Osteoblast (primary cell): ENCODE results near the gene LRRC73. TPM values are rescaled to one million over a fixed set of nuclear protein-coding genes. Genes with fewer than 3 reads are reported as not detected.
"Not testable (repeated sequence)": the region's sequence is repeated elsewhere in the genome, so short reads cannot be mapped to it uniquely, and the experiment has no call there.

ENCODE experiments used
- DNase-seq: peaks from one replicate; pipeline ENCODE4 v3.0.0; 2011; ENCODE audit warnings: low spot score, mixed read lengths; ENCODE audit not compliant: insufficient read length; ENCODE audit errors: missing footprints
- H2AFZ ChIP-seq: 2 replicates; pipeline ENCODE4 v1.6.0; 2011; ENCODE audit warnings: mild to moderate bottlenecking, low read length
- H3K27ac ChIP-seq: 2 replicates; pipeline ENCODE4 v1.5.1; 2011; ENCODE audit warnings: mild to moderate bottlenecking, low read depth, low read length, moderate library complexity
- H3K27me3 ChIP-seq: 2 replicates; pipeline ENCODE4 v1.6.0; 2012; ENCODE audit warnings: mild to moderate bottlenecking, control low read depth, inconsistent platforms, low read length, moderate library complexity; ENCODE audit not compliant: insufficient read depth
- H3K36me3 ChIP-seq: 2 replicates; pipeline ENCODE4 v1.5.1; 2011; ENCODE audit warnings: mild to moderate bottlenecking, low read length, control low read depth, moderate library complexity; ENCODE audit not compliant: insufficient read depth
- H3K4me1 ChIP-seq: 2 replicates; pipeline ENCODE4 v1.5.1; 2011; ENCODE audit warnings: mild to moderate bottlenecking, low read length, control low read depth, moderate library complexity; ENCODE audit not compliant: insufficient read depth
- H3K4me2 ChIP-seq: 2 replicates; pipeline ENCODE4 v1.6.0; 2011; ENCODE audit warnings: mild to moderate bottlenecking, low read length; ENCODE audit not compliant: insufficient read depth
- H3K4me3 ChIP-seq: fragments of 200-600 bp; sonication (generic); 3 replicates; pipeline ENCODE4 v1.5.1; 2012; ENCODE audit warnings: mild to moderate bottlenecking, low read length, inconsistent platforms; ENCODE audit not compliant: insufficient read depth
- H3K79me2 ChIP-seq: 2 replicates; pipeline ENCODE4 v1.6.0; 2012; ENCODE audit warnings: mild to moderate bottlenecking, low read length, control low read depth, inconsistent platforms; ENCODE audit not compliant: insufficient read depth
- H3K9me3 ChIP-seq: 2 replicates; pipeline ENCODE4 v1.5.1; 2011; ENCODE audit warnings: low read depth, low read length, control low read depth
- H4K20me1 ChIP-seq: 2 replicates; pipeline ENCODE4 v1.6.0; 2012; ENCODE audit warnings: mild to moderate bottlenecking, low read length, control low read depth; ENCODE audit not compliant: insufficient read depth
- CTCF ChIP-seq: IDR thresholded peaks from 2 replicates; pipeline ENCODE4 v1.5.1; 2011; ENCODE audit warnings: mild to moderate bottlenecking, low read depth, low read length, moderate library complexity; ENCODE audit errors: extremely low read depth
- total RNA-seq: library from RNA; depleted of rRNA; stranded (reverse); fragments of >200 nt; gene quantifications from 2 replicates; pipeline ENCODE4 v1.2.3, GENCODE V29; 2012

LRRC73 gene
- total RNA-seq, 1 donor: 0.36 TPM

GRCh38 chr6:43464337-43464736, 45.8 kb downstream of the LRRC73 start:
- Histone ChIP-seq H2AFZ (no peak overlapping the region), H3K36me3 (no peaks in the 10 kb centered on the region), H3K27ac (no peak overlapping the region), H3K4me2 (no peak overlapping the region), H4K20me1 (no peaks in the 10 kb centered on the region), H3K27me3 (peaks cover 11% of the 10 kb centered on the region), H3K9me3 (no peaks in the 10 kb centered on the region), H3K4me3 (no peak overlapping the region), H3K4me1 (no peaks in the 10 kb centered on the region), H3K79me2 (no peaks in the 10 kb centered on the region)
- DNase-seq: no peak
- TF ChIP-seq CTCF: no peak

- Histone ChIP-seq H3K27ac (no peak overlapping the region), H4K20me1 (no peaks in the 10 kb centered on the region), H3K4me2 (no peak overlapping the region), H3K4me1 (no peaks in the 10 kb centered on the region), H3K79me2 (no peaks in the 10 kb centered on the region), H2AFZ (no peak overlapping the region), H3K9me3 (no peaks in the 10 kb centered on the region), H3K36me3 (no peaks in the 10 kb centered on the region), H3K4me3 (no peak overlapping the region), H3K27me3 (peaks cover 11% of the 10 kb centered on the region)
- no peak for DNase-seq
- TF ChIP-seq CTCF: no peak
Measured at GRCh38 chr6:43461936-43462335, 48.2 kb downstream of the LRRC73 start.

- Histone ChIP-seq H3K4me2 (no peak overlapping the region), H3K79me2 (no peaks in the 10 kb centered on the region), H3K27ac (no peak overlapping the region), H4K20me1 (no peaks in the 10 kb centered on the region), H3K27me3 (peaks cover 25% of the 10 kb centered on the region), H2AFZ (no peak overlapping the region), H3K4me3 (no peak overlapping the region), H3K4me1 (no peaks in the 10 kb centered on the region), H3K9me3 (no peaks in the 10 kb centered on the region), H3K36me3 (no peaks in the 10 kb centered on the region)
- peak; percentile 53 for DNase-seq
- TF ChIP-seq CTCF: no peak
Measured at GRCh38 chr6:43460032-43460431, 50.1 kb downstream of the LRRC73 start.

- peaks cover 25% of the 10 kb centered on the region for H3K27me3 ChIP-seq
- H2AFZ ChIP-seq: no peak overlapping the region
- H3K27ac ChIP-seq: no peak overlapping the region
- H3K4me2 ChIP-seq: no peak overlapping the region
- peaks cover 4% of the 10 kb centered on the region for H3K4me1 ChIP-seq
- no peak overlapping the region for H3K4me3 ChIP-seq
- H3K79me2 ChIP-seq: no peaks in the 10 kb centered on the region
- H3K9me3 ChIP-seq: no peaks in the 10 kb centered on the region
- no peak for DNase-seq
- no peaks in the 10 kb centered on the region for H4K20me1 ChIP-seq
- TF ChIP-seq CTCF: no peak
- no peaks in the 10 kb centered on the region for H3K36me3 ChIP-seq
Measured at GRCh38 chr6:43459535-43459934, 50.6 kb downstream of the LRRC73 start.

- not testable (repeated sequence) for H4K20me1 ChIP-seq, H3K27ac ChIP-seq, DNase-seq, H3K4me1 ChIP-seq, H3K4me3 ChIP-seq, H3K9me3 ChIP-seq, H3K79me2 ChIP-seq, H3K4me2 ChIP-seq, H3K36me3 ChIP-seq, H2AFZ ChIP-seq
- peaks cover 24% of the 10 kb centered on the region for H3K27me3 ChIP-seq
Measured at GRCh38 chr6:43458154-43458553, 52.0 kb downstream of the LRRC73 start.
